Stimulated activated CD4-positive, alpha-beta T cell treated with anti-CD3 and anti-CD28 coated beads, Interleukin-1b, Interleukin-23, amount 100 ng/mL, for 24 hours (primary cell): ENCODE measurements around the gene SMYD1.

ENCODE experiments used
- DNase-seq, 4 experiments: peaks; one replicate each; pipeline ENCODE4 v3.0.0-alpha.2; 2020; ENCODE audit warnings: low read depth in 4 of 4, low spot score in 1 of 4

Gene SMYD1

GRCh38 chr2:88055371-88056128, 12.1 kb upstream of the SMYD1 start, which contains the start of gene KRCC1:
Gene KRCC1 (minus strand): TSS chr2:88055783. CDS start chr2:88028563, 27,220 bp downstream.
- DNase-seq, result peak; percentile 73 to 92 (median 82)

GRCh38 chr2:88057437-88057844, 10.2 kb upstream of the SMYD1 start:
- no peak for DNase-seq

- DNase-seq, result no peak
These were observed 9.4 kb upstream of the SMYD1 start for GRCh38 chr2:88058191-88058590.

GRCh38 chr2:88059979-88060906, 7.4 kb upstream of the SMYD1 start:
- DNase-seq, result no peak

- no peak for DNase-seq
These were observed 6.7 kb upstream of the SMYD1 start for GRCh38 chr2:88060907-88061275.

GRCh38 chr2:88061295-88061694, 6.3 kb upstream of the SMYD1 start:
- no peak for DNase-seq

- DNase-seq, result no peak
These were observed 1.1 kb upstream of the SMYD1 start for GRCh38 chr2:88066543-88066942.

- no peak for DNase-seq
These were observed 436 bp upstream of the SMYD1 start for GRCh38 chr2:88067189-88067588.

- no peak for DNase-seq
These were observed 419 bp downstream of the SMYD1 start for GRCh38 chr2:88068044-88068443.

- no peak for DNase-seq
These were observed 1.5 kb downstream of the SMYD1 start for GRCh38 chr2:88069117-88069516.

GRCh38 chr2:88070055-88070454, 2.4 kb downstream of the SMYD1 start:
- no peak for DNase-seq

- no peak for DNase-seq
These were observed 3.7 kb downstream of the SMYD1 start for GRCh38 chr2:88071365-88071764.

GRCh38 chr2:88074150-88074549, 6.5 kb downstream of the SMYD1 start:
- DNase-seq, result no peak

- DNase-seq, result no peak
These were observed 7.2 kb downstream of the SMYD1 start for GRCh38 chr2:88074854-88075292.

GRCh38 chr2:88077080-88077479, 9.5 kb downstream of the SMYD1 start:
- no peak for DNase-seq

GRCh38 chr2:88078643-88079172, 11.1 kb downstream of the SMYD1 start:
- DNase-seq, result no peak

- no peak for DNase-seq
These were observed 12.9 kb downstream of the SMYD1 start for GRCh38 chr2:88080545-88080944.

- no peak for DNase-seq
These were observed 14.4 kb downstream of the SMYD1 start for GRCh38 chr2:88081924-88082608.

- no peak for DNase-seq
These were observed 15.2 kb downstream of the SMYD1 start for GRCh38 chr2:88082781-88083180.

- DNase-seq, result no peak
These were observed 17.5 kb downstream of the SMYD1 start for GRCh38 chr2:88085099-88085498.

GRCh38 chr2:88085602-88086001, 18.0 kb downstream of the SMYD1 start:
- DNase-seq, result no peak
